HG03103 (cell line): ENCODE results near the gene HECA.
"Not testable (repeated sequence)": the region's sequence is repeated elsewhere in the genome, so short reads cannot be mapped to it uniquely, and the experiment has no call there.

Source experiments
- ATAC-seq: cut with Tn5 transposase; IDR thresholded peaks from one replicate; pipeline ENCODE4 v1.9.1; 2021; ENCODE audit warnings: low read depth; ENCODE audit not compliant: unreplicated experiment

The HECA gene

GRCh38 chr6:139198529-139199288 lies 63.8 kb downstream of the HECA start:
- ATAC-seq, result no peak

GRCh38 chr6:139201378-139201777 lies 66.5 kb downstream of the HECA start:
- no peak for ATAC-seq

- no peak for ATAC-seq
Observed at GRCh38 chr6:139204978-139205377, 70.1 kb downstream of the HECA start.

- no peak for ATAC-seq
Observed at GRCh38 chr6:139205843-139206242, 71.0 kb downstream of the HECA start.

GRCh38 chr6:139210766-139211165 lies 75.9 kb downstream of the HECA start:
- ATAC-seq, result not testable (repeated sequence)

- ATAC-seq, result not testable (repeated sequence)
Observed at GRCh38 chr6:139212460-139212859, 77.6 kb downstream of the HECA start.

- ATAC-seq, result peak; percentile 100
Observed at GRCh38 chr6:139219271-139219729, 84.4 kb downstream of the HECA start.

- ATAC-seq, result no peak
Observed at GRCh38 chr6:139219746-139220145, 84.9 kb downstream of the HECA start.

- ATAC-seq, result not testable (repeated sequence)
Observed at GRCh38 chr6:139228387-139228786, 93.5 kb downstream of the HECA start.
